ENCODE results near the gene NHLRC1.

The NHLRC1 gene

GRCh38 chr6:18136260-18136659 lies 13.8 kb upstream of the NHLRC1 start:
- Histone ChIP-seq H3K36me3 (peaks cover 69% of the 10 kb centered on the region), H3K4me1 (ENCODE audit: control insufficient read depth in 1 of 2, insufficient read depth in 1 of 2, low read depth in 1 of 2, low read length in 1 of 2) (no peaks in the 10 kb centered on the region)
- no peak for TF ChIP-seq CTCF (IDR thresholded peaks at IDR 0.05)

GRCh38 chr6:18135171-18135570 lies 12.7 kb upstream of the NHLRC1 start:
- Histone ChIP-seq H3K4me1 (ENCODE audit: control insufficient read depth in 1 of 2, insufficient read depth in 1 of 2, low read depth in 1 of 2, low read length in 1 of 2) (no peaks in the 10 kb centered on the region), H3K36me3 (peaks cover 72% of the 10 kb centered on the region), H3K9me3 (no peaks in the 10 kb centered on the region), H3K27ac (no peak overlapping the region), H3K4me3 (ENCODE audit: low read depth in 1 of 2, low read length in 1 of 2) (no peak overlapping the region), H3K27me3 (no peaks in the 10 kb centered on the region)
- no peak for TF ChIP-seq CTCF (IDR thresholded peaks at IDR 0.05)

More at GRCh38 chr6:18136260-18136659, 13.8 kb upstream of the NHLRC1 start:
- Histone ChIP-seq H3K27ac (no peak overlapping the region), H3K4me3 (ENCODE audit: low read depth in 1 of 2, low read length in 1 of 2) (no peak overlapping the region), H3K9me3 (no peaks in the 10 kb centered on the region), H3K27me3 (no peaks in the 10 kb centered on the region)

GRCh38 chr6:18132346-18132745 lies 9.9 kb upstream of the NHLRC1 start:
- H3K4me3 ChIP-seq (ENCODE audit: low read depth in 1 of 2, low read length in 1 of 2) = no peak overlapping the region
- peaks cover 60% of the 10 kb centered on the region for H3K36me3 ChIP-seq
- H3K27me3 ChIP-seq = no peaks in the 10 kb centered on the region
- H3K4me1 ChIP-seq (ENCODE audit: control insufficient read depth in 1 of 2, insufficient read depth in 1 of 2, low read depth in 1 of 2, low read length in 1 of 2) = no peaks in the 10 kb centered on the region
- H3K9me3 ChIP-seq = no peaks in the 10 kb centered on the region
- no peak for TF ChIP-seq CTCF (IDR thresholded peaks at IDR 0.05)
- H3K27ac ChIP-seq = no peak overlapping the region

- TF ChIP-seq CTCF (IDR thresholded peaks at IDR 0.05) = no peak
- no peak overlapping the region for H3K4me3 ChIP-seq (ENCODE audit: low read depth in 1 of 2, low read length in 1 of 2)
- H3K27me3 ChIP-seq = no peaks in the 10 kb centered on the region
- H3K9me3 ChIP-seq = no peaks in the 10 kb centered on the region
- no peak overlapping the region for H3K27ac ChIP-seq
- H3K36me3 ChIP-seq = peaks cover 20% of the 10 kb centered on the region
- peaks cover 11 to 12% of the 10 kb centered on the region in 2 experiments for H3K4me1 ChIP-seq (ENCODE audit: control insufficient read depth in 1 of 2, insufficient read depth in 1 of 2, low read depth in 1 of 2, low read length in 1 of 2)
Measured at GRCh38 chr6:18126121-18126520, 3.6 kb upstream of the NHLRC1 start.

GRCh38 chr6:18121580-18122127 lies 823 bp downstream of the NHLRC1 start:
- Histone ChIP-seq H3K36me3 (no peaks in the 10 kb centered on the region), H3K4me3 (ENCODE audit: low read depth in 1 of 2, low read length in 1 of 2) (peak overlapping the region; percentile 72 to 85), H3K27ac (no peak overlapping the region), H3K9me3 (no peaks in the 10 kb centered on the region), H3K27me3 (no peaks in the 10 kb centered on the region), H3K4me1 (ENCODE audit: control insufficient read depth in 1 of 2, insufficient read depth in 1 of 2, low read depth in 1 of 2, low read length in 1 of 2) (peaks cover 11 to 12% of the 10 kb centered on the region in 2 experiments)
- no peak for TF ChIP-seq CTCF (IDR thresholded peaks at IDR 0.05)
